GM21423 (cell line): ENCODE results near the gene NTSR2.

ENCODE experiments used
- ATAC-seq: cut with Tn5 transposase; IDR thresholded peaks from one replicate; pipeline ENCODE4 v1.9.1; 2021; ENCODE audit warnings: mild to moderate bottlenecking, moderate library complexity; ENCODE audit not compliant: unreplicated experiment

The NTSR2 gene, protein sequence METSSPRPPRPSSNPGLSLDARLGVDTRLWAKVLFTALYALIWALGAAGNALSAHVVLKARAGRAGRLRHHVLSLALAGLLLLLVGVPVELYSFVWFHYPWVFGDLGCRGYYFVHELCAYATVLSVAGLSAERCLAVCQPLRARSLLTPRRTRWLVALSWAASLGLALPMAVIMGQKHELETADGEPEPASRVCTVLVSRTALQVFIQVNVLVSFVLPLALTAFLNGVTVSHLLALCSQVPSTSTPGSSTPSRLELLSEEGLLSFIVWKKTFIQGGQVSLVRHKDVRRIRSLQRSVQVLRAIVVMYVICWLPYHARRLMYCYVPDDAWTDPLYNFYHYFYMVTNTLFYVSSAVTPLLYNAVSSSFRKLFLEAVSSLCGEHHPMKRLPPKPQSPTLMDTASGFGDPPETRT

DNA sequence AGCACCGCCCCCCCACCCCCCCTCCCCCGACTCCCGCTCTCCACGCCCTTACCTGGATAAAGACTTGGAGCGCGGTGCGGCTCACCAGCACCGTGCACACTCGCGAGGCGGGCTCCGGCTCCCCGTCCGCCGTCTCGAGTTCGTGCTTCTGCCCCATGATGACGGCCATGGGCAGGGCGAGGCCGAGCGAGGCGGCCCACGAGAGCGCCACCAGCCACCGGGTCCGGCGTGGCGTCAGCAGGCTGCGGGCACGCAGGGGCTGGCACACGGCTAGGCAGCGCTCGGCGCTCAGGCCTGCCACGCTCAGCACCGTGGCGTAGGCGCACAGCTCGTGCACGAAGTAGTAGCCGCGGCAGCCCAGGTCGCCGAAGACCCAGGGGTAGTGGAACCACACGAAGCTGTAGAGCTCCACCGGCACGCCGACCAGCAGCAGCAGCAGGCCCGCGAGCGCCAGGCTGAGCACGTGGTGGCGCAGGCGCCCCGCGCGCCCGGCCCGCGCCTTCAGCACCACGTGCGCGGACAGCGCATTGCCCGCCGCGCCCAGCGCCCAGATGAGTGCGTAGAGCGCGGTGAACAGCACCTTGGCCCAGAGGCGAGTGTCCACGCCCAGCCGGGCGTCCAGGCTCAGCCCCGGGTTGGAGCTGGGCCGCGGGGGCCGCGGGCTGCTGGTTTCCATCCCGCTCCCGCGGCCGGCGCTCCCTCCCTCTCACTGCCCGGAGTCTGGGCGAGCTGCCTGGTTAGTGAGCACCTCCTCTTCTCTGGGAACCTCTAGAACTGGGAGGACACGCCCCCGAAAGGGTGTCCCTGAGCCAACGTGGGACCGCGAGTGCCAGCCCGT lies at the start of gene NTSR2:
Gene NTSR2, minus strand, starts transcription at position 742 of the 838 bp plus-strand sequence. Its CDS starts 66 bp downstream, at position 676.
- no peak for ATAC-seq

DNA sequence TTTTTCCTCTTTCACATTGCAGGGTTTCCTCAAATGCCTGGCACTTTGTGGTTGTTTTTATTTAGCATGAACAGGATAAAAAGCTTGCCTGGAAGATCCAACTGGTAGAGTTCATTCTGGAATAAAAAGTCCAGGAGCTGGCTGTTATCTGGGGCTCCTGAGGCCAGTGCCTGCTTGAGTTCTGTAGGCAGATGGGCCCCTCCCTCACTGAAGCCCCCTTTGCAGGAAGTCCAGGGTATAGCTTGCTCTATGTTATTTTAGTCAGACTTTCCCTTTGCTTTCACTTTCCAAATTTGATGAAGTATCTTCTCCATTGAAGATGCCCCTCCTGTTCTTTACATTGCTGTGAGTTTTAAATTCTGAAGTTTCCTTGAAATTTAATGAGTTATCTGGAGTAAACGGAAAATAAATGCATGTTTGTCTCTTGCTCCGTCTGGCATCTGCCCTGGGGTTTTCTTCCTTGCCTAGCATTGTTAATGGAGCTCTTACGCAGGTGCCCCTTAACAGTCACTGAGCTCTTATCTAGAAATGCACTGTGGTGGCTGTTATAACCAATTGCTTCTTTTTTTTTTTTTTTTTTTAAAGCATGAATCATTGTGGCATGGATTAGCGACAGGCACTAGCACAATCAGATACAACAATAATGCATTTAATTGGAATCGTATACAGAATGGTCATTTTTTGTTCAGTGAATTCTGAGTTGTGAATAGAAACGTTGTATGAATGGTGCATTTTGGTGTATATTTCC lies 49.4 kb upstream of the NTSR2 start:
- no peak for ATAC-seq

DNA sequence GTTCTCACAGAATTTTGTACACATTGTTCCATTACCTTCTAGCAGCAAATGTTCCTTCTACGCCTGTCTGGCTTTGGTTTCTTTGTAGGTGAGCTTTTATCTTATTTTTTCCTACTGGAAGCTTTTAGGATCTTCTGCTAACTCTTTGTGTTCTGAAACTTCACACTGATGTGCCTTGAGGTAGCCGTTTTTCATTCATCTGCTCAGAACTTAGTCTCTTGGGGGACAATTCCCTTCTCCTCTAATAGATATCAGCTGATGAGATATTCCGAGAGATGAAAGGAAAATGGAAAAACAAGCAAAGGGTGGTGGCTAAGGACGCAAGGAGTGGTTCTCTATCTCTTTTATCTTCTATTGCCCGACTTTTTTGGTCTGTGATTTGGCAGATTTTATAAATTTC lies 48.6 kb upstream of the NTSR2 start:
- no peak for ATAC-seq

DNA sequence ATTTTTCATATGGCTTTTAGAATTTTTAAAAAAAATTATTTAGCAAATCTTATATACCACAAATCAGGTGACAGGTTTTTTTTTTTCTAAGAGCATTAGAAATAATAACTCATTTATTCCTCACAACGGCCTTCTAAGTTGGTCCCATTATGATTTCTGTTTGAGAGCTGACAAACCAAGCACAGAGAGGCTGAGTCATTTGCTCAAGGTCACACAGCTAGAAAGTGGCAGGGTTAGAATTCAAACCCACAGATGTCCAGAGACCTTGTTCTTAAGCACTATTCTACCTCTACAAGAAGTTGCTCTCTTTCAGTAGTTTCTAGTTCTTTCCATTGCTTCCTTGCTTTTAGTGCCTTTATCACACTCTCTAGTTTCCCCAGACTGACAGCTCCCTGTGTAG lies 47.6 kb upstream of the NTSR2 start:
- ATAC-seq, result no peak

DNA sequence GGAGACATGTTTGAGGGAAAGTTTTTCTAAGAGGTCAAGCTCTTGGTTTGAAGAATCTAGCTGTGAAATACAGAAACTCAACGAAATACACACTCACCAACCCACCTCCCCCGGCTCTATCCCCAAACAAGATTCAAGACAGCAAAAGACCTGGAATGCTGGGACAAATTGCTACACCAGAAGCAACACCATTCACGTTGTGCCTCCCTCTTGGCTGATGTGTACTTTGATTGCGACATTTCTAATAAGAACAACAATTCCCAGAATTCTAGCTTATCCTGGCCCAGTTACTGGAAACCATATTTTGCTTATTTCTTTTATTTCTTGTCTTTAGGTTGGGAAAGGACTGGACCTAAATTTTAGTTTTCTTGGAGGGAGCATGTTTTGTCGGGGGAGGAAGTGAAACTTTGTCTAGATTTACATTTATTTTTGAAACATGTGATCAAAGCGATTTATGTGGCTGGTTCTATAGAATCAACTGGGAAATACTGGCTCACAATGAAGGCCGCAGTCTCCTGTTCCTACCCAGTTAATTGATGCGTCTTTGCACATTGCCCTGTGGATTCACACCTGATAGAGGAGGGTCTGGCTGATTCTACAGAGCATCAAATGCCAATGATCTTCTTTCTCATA lies 46.8 kb upstream of the NTSR2 start:
- no peak for ATAC-seq

DNA sequence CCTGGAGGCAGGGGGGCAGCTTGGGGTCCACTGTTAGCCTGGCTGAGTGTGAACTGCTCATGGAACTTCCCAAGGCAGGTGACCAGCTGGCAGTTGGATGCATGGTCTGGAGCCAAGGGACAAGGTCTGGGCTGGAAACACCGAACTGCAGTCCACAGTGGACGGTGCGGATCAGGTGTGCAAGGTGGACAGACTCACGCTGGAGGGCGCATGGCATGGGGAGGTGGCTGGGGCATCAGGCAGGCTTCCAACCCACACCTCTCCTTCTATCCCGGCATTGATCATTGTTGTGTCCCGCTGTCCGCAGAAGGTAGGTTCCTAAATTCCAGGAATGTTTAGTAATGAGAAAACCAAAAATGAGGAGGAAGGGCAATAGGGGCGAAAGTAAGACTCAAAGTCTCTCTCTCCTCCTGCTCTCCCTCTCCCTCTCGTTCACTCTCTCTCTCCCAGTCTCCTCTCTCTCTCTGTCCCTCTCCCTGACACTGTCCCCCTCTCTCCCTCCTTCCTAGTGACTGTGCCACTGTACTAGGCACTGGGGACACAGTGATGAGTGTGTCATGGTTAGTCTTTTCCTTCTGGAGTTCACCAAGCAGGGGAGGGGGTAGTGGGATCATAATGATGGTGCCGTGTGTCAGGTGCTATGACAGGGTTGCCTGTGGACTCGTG lies 46.1 kb upstream of the NTSR2 start:
- ATAC-seq, result no peak

DNA sequence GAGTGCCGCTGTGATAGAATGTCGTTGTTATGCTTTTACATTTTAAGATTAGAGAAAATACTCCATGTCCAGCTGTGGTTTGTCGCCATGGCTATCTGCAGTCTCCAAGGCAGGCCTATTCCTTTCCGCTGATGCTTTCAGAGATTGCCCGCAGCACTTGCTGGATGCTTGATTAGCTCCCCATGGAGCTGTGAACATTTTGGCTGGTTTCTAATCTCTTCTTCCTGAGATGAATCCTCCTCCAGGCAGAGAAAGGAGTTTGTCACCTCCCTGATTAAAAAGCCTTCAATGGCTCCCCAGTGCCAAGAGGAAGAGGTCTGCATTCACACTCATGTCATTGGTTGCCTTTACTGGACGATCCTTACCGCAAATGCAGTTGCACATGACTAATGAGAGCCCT lies 43.8 kb upstream of the NTSR2 start:
- ATAC-seq, result no peak

DNA sequence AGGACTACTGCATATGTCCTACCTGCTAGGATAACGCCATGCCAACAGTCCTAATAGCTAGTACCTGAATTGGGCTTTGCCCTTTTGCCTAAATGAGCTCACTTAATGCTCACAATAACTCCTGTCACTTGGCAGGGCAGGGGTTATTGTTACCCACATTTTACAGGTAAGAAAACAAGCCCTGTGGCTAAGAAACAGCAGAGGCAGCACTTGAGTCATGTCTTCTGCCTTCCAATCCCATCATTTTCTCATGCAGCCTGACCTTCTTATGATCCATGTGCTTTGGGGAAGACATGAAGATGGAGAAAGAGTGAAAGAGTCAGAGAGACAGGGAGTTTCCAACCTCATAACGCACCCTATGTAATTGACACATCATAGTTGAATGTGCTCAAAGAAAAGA lies 42.9 kb upstream of the NTSR2 start:
- ATAC-seq, result no peak

DNA sequence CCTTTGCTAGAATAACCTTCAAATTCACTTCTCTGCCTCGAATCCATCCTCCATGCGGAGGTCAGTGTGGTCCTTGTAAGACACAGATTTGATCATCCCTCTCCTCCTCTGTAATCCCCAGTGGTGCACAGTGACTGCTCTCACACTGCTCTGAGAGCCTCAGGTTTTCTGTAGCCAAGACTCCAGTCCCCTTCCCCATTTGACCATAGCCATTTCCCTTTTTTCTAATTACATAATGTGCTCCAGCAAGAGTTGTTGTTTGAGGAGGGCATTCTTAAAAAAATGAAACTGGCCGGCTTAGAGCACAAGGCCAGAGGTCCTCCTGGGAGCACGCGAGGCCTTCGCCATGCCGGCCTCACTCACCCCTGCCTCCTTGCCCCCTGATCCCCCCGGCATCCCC lies 41.8 kb upstream of the NTSR2 start:
- ATAC-seq, result no peak

DNA sequence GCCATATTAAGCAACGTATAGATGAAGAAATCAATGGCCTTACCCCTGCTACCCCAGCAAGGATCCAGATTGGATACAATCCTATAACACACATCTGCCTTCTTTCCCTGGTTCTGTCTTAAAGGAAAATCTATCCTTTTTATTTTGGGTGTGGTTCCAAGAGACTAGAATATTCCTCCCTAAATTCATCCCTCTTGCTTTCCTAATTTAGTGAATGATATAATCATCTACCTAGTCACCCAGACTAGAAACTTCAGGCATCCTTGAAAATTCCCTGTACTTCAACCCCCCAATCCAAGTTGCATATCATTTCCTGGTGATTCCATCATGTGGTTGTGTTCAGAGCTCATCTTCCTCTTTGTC lies 41.3 kb upstream of the NTSR2 start:
- ATAC-seq, result no peak

DNA sequence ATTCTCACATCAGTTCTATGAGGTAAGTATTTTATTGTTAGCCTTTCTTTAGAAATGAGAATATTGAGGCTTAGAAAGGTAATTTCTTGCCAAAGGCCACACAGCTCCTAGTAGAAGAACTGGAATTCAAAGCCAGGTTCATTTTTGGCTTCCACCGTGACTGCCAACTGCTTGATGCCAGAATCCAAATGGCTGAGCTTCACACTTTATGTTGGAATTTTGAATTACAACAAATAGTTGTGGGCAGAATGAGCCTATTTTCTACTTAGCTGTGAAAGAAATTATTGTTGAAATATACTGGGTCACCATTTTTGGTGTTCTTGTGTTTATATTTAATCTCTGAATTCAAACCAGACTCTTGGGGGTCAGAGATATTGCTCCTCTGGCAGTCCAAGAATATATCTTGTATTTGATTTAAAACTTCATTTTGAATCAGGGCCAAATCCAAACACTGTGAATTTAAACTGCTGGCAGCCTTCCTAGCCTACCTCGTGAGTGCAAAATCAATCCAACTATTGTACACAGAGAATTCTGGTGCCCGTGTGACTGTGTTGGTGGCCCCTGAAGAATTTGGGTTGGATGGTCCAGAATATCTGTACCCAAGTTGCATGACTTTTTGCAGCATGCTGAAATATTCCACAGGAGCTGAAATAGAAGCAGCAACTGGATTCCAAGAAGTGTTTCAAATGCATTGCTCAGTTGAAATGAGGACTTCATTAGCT lies 40.8 kb upstream of the NTSR2 start:
- no peak for ATAC-seq

DNA sequence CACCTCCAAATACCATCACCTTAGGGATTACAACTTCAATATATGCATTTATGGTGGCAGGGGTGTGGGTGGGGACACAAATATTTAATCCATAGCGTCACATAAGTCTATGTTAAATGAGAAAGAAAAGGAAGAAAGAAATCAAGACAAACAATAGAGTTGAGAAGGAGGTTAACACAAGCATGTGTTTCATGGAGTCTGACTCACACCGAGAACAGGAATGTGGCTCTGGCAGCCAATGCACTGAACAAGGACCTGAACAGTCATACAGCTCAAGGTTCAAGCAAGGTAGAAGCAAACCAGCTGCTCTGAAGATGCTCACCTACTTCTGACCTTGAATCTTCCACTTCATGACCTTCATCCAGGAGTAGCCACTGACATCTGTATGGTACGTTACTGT lies 40.2 kb upstream of the NTSR2 start:
- no peak for ATAC-seq

DNA sequence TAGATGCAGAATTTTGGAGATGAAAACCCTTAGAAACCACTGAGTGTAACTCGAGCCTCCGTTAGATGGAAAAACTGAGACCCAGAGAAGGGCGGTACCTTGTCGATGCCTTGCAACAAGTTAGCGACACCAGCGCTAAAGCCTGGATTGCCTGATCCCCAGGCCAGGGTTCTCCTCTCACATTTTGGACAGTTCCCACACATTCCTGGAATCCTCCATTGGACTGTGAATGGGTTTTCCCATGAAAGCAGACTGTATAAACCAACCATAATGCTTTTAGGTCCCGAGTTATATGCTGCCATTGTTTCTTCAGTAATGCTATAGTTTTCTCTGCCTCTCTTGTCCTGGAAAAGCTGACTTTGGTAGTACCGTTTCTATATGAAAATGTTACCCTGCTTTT lies 39.3 kb upstream of the NTSR2 start:
- no peak for ATAC-seq

DNA sequence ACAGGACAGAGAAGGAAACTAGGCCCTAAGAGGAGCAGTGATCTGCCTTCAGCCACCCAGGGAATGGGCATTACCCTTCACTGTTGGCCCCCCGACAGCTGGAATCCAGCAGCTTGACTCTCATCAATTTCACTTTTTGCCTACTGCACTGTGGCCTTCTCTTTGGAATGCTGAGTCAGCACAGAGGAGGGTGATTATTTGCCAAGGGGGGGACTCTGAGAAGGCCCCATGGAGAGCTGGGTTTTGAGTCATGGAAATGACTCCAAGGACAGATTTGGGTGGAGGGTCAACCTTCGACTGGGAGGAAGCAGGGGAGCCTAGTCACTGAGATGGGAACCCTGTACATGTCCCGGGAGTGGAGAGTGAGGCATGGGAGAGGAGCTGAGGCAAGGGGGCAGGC lies 38.1 kb upstream of the NTSR2 start:
- no peak for ATAC-seq

DNA sequence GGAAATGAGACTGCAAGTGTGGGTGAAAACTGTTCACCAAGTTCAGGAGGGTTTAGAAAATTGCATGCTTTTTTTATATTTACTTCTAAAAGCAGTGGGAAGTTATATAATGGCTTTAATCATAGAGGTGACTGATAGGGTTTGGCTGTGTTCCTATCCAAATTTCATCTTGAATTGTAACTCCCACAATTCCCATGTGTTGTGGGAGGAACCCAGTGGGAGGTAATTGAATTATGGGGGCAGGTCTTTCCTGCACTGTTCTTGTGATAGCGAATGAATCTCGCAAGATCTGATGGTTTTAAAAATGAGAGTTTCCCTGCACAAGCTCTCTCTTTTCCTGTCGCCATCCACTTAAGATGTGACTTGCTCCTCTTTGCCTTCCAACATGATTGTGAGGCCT lies 35.7 kb upstream of the NTSR2 start:
- no peak for ATAC-seq

DNA sequence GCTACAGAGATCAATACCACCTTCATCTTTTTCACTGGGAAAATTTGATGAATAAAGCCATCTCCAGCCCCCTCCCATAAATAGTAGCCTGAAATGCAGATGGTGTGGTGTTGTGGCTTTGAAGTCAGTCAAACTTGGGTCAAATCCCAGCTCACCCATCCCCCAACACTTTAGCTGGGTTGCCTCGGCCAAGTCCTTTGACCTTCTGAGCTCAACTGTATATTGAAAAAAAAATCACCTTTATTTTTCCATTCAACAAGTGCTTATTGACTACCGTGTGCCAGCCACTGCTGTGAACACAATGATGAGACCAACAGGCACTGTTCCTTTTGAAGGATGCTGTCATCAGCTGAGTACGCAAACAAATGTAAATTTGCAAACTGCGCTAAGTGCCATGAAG lies 35.1 kb upstream of the NTSR2 start:
- no peak for ATAC-seq

DNA sequence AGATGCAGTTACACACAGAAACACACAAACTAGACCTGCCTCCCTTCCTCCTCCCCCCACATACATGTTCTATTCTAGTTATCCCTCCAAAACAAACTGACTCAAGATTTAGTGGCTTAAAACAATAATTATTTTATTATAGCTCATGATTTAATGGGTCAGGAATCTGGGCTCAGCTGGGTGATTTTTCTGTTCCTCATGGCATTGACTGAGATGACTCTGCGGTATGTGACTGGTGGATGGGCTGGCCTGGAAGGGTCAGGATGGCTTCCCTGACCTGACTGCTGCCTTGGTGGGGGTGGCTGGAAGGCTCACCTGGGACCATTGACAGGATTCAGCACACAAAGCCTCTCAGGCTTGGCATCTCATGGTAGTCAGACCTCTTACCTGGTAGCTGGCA lies 33.7 kb upstream of the NTSR2 start:
- ATAC-seq, result no peak

DNA sequence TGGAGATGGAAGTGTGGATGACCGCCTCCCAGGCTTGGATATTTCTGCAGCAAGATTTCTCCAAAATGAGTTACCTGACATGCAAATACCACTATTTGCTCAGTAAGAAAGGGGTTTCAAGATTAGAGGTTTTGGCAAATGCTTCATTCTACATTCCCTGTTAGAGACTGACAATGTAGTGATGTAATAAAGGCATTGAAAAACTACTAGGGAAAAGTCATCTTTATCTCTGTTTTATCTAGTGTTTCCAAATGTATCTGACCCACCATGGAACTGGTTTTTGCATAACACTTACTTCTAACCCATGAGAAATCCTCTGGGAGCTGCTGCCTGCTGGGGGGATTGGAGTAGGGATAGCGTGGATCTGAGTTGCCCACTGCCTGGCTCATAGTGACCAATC lies 33.0 kb upstream of the NTSR2 start:
- ATAC-seq, result no peak

DNA sequence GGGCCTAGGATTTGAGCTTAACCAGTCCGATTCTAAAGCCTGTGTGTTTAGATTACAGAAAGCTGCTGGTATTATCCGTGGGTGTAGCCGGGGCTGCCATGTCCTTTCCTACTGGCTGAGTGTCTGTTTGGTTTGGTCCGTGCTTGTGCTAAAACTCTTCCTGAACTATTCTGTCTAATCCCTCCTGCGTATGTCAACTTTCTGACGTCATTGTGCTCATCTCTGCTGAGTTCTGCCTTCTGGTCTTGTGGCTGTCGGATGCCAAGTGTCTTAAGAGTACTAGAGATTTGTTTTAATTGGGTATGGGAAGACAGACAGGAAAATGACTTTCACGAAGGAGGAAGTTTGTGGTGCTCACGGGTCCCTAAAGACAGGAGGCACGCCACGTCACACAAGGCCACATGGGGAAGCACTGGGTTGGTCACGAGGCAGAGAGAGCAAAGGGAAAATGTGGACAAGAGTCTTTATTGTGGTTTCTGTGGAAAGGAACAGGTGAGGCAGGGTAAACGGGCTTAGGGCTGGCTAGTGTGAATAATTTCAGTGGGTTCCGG lies 31.8 kb upstream of the NTSR2 start:
- ATAC-seq, result no peak

DNA sequence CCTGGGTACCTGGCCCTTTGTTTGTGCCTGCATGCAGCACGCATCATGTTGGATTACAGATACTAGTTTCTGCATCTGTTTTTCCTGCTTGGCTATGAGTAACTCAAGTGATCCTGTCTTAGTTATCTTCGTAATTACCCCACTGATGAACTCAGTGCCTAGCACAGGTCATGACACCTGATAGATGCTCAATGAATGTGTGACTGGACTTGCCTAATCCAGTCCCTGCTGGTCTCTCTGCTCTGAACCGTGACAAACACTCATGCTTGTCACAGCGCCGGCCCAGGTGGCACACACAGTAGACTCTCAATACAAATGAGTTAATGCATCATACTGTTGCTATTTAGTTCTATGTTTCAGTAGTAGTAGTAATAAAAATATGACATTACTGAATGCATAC lies 31.2 kb upstream of the NTSR2 start:
- ATAC-seq, result no peak
